ENCODE data around the gene PCDHGB1. TPM values are rescaled to one million over a fixed set of nuclear protein-coding genes. Genes with fewer than 3 reads are reported as not detected.
"Not testable (repeated sequence)": the region's sequence is repeated elsewhere in the genome, so short reads cannot be mapped to it uniquely, and the experiment has no call there.

Gene PCDHGB1
- total RNA-seq, 2 donors from 2014 or later: 0.15 to 1.7 TPM

DNA sequence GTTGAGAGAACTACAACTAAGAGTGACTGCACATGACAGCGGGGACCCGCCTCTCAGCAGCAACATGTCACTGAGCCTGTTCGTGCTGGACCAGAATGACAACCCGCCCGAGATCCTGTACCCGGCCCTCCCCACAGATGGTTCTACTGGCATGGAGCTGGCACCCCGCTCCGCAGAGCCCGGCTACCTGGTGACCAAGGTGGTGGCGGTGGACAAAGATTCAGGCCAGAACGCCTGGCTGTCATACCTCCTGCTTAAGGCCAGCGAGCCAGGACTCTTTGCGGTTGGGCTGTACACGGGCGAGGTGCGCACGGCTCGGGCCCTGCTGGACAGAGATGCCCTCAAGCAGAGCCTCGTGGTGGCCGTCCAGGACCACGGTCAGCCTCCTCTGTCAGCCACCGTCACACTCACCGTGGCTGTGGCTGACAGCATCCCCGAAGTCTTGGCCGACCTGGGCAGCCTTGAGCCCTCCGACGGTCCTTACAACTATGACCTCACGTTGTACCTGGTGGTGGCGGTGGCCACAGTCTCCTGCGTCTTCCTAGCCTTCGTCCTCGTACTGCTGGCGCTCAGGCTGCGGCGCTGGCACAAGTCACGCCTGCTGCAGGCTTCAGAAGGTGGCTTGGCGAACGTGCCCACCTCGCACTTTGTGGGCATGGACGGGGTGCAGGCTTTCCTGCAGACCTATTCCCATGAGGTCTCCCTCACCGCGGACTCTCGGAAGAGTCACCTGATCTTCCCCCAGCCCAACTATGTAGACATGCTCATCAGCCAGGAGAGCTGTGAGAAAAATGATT is 34.8 kb downstream of the PCDHGB1 start:
- H3K4me3 ChIP-seq: no peak overlapping the region
- H3K27ac ChIP-seq: no peak overlapping the region
- no peak for TF ChIP-seq CTCF (IDR thresholded peaks at IDR 0.05)
- peaks cover 3% of the 10 kb centered on the region for H3K9me3 ChIP-seq
- intact Hi-C loops (cut with DNase I): no loop called here
- no peaks in the 10 kb centered on the region for H3K4me1 ChIP-seq
- H3K36me3 ChIP-seq: no peaks in the 10 kb centered on the region
- no peak overlapping the region for H3K9ac ChIP-seq (ENCODE audit: low read depth in 2 of 2, low read length in 2 of 2)
- DNase-seq: no peak
- no peaks in the 10 kb centered on the region for H3K27me3 ChIP-seq

GRCh38 chr5:141387557-141388311 is 37.8 kb downstream of the PCDHGB1 start, which contains the start of gene PCDHGB4:
TSS of gene PCDHGB4 (plus strand) at chr5:141387698. CDS start at chr5:141387885, 187 bp downstream.
- H3K4me1 ChIP-seq; H3K9ac ChIP-seq (ENCODE audit: low read depth in 2 of 2, low read length in 2 of 2); intact Hi-C loops (cut with DNase I); DNase-seq; H3K27ac ChIP-seq; H3K36me3 ChIP-seq; H3K9me3 ChIP-seq; H3K4me3 ChIP-seq; H3K27me3 ChIP-seq: not testable (repeated sequence)

GRCh38 chr5:141388661-141389060 is 38.8 kb downstream of the PCDHGB1 start:
- Histone ChIP-seq H3K36me3 (no peaks in the 10 kb centered on the region), H3K27me3 (no peaks in the 10 kb centered on the region), H3K4me1 (no peaks in the 10 kb centered on the region), H3K9ac (ENCODE audit: low read depth in 2 of 2, low read length in 2 of 2) (no peak overlapping the region), H3K9me3 (peaks cover 3% of the 10 kb centered on the region), H3K4me3 (no peak overlapping the region), H3K27ac (no peak overlapping the region)
- intact Hi-C loops (cut with DNase I): no loop called here
- no peak for DNase-seq
- TF ChIP-seq CTCF (IDR thresholded peaks at IDR 0.05): no peak

GRCh38 chr5:141389153-141390042 is 39.5 kb downstream of the PCDHGB1 start:
- peaks cover 3% of the 10 kb centered on the region for H3K9me3 ChIP-seq
- no peaks in the 10 kb centered on the region for H3K27me3 ChIP-seq
- TF ChIP-seq CTCF (IDR thresholded peaks at IDR 0.05): no peak
- no peak overlapping the region for H3K9ac ChIP-seq (ENCODE audit: low read depth in 2 of 2, low read length in 2 of 2)
- H3K36me3 ChIP-seq: no peaks in the 10 kb centered on the region
- no peak overlapping the region for H3K4me3 ChIP-seq
- H3K4me1 ChIP-seq: no peaks in the 10 kb centered on the region
- H3K27ac ChIP-seq: no peak overlapping the region
- intact Hi-C loops (cut with DNase I): no loop called here
- DNase-seq: no peak

- H3K9me3 ChIP-seq: no peaks in the 10 kb centered on the region
- H3K27me3 ChIP-seq: no peaks in the 10 kb centered on the region
These were observed 42.7 kb downstream of the PCDHGB1 start, which contains the start of gene PCDHGA8 for GRCh38 chr5:141392429-141393198. TSS of gene PCDHGA8 (plus strand) at chr5:141392633. CDS start at chr5:141392814, 181 bp downstream.

More at GRCh38 chr5:141392429-141393198, 42.7 kb downstream of the PCDHGB1 start, which contains the start of gene PCDHGA8:
- Histone ChIP-seq H3K4me1 (no peaks in the 10 kb centered on the region), H3K36me3 (no peaks in the 10 kb centered on the region), H3K27ac (no peak within 1 kb of the TSS), H3K9ac (ENCODE audit: low read depth in 2 of 2, low read length in 2 of 2) (no peak within 1 kb of the TSS), H3K4me3 (no peak within 1 kb of the TSS)
- DNase-seq: no peak
- intact Hi-C loops (cut with DNase I): no loop called here
- TF ChIP-seq CTCF (IDR thresholded peaks at IDR 0.05): no peak
